HepG2 (cell line): ENCODE results near the gene SLC18A2. TPM values are rescaled to one million over a fixed set of nuclear protein-coding genes. Genes with fewer than 3 reads are reported as not detected.

Source experiments
- ATAC-seq: fragments of 200-7000 bp; cut with Tn5 transposase; 3 replicates; pipeline ENCODE4 v1.9.1; 2020; ENCODE audit warnings: mild to moderate bottlenecking, moderate library complexity
- BruUV-seq: library from RNA; stranded (reverse); fragments of 400-500 nt; replicated peaks from 2 replicates; lab custom pipeline; 2021; lab: Mats Ljungman, UMichigan
- CTCF ChIA-PET: fragments of 300-600 bp; formaldehyde crosslinking; extraction: SDS; loops from one replicate; lab custom pipeline; 2021; ENCODE audit warnings: low total read pairs, inconsistent platforms, low intra/inter-chr PET ratio; lab: Yijun Ruan, JAX
- POLR2A ChIA-PET: fragments of 350-600 bp; sonication (Branson Sonifier 250); formaldehyde crosslinking; loops from one replicate; lab custom pipeline; 2020; ENCODE audit warnings: antibody characterized with exemption, inconsistent platforms; lab: Yijun Ruan, JAX
- DNase-seq: peaks from one replicate; pipeline ENCODE4 v3.0.0-alpha.2; 2015; ENCODE audit warnings: low spot score
- FAIRE-seq: peaks from 3 replicates; lab custom pipeline; 2011; peaks lifted over from hg19 to GRCh38; lab: Jason Lieb, UNC
- H2AFZ ChIP-seq: one replicate; pipeline ENCODE4 v1.6.1; 2011; ENCODE audit warnings: low read length, inconsistent platforms
- H3K27ac ChIP-seq: fragments of 300-600 bp; 3 replicates; pipeline ENCODE4 v1.8.0; 2011; ENCODE audit warnings: mixed run types, mild to moderate bottlenecking, mixed read lengths, low read length, inconsistent platforms; ENCODE audit not compliant: insufficient read depth; ENCODE audit errors: extremely low read length
- H3K27me3 ChIP-seq, 2 experiments: fragments of 200-600 bp in 1 of 2; 2 replicates in 1 of 2; 3 replicates in 1 of 2; pipeline versions ENCODE4 v1.6.0 to v1.8.0; 2011; ENCODE audit warnings: low read length in 2 of 2, mild to moderate bottlenecking in 2 of 2, moderate library complexity in 2 of 2, inconsistent platforms in 1 of 2; ENCODE audit not compliant: insufficient read depth in 2 of 2, control insufficient read depth in 1 of 2
- H3K36me3 ChIP-seq, 2 experiments: fragments of 200-600 bp in 1 of 2; replicated peaks in 1 of 2; 2 replicates in 1 of 2; 3 replicates in 1 of 2; pipeline versions ENCODE4 v1.5.1 to v1.8.0; 2011; ENCODE audit warnings: low read length in 2 of 2, inconsistent platforms in 1 of 2; ENCODE audit not compliant: insufficient read depth in 2 of 2, control insufficient read depth in 1 of 2
- H3K4me1 ChIP-seq: 2 replicates; pipeline ENCODE4 v1.5.1; 2012; ENCODE audit warnings: low read length, inconsistent platforms; ENCODE audit not compliant: insufficient read depth
- H3K4me2 ChIP-seq: 2 replicates; pipeline ENCODE4 v1.6.0; 2011; ENCODE audit warnings: low read depth, low read length, inconsistent platforms
- H3K4me3 ChIP-seq, 3 experiments: fragments of 200-600 bp in 1 of 3; sonication (generic), shearing (Covaris generic) in 1 of 3; replicated peaks in 1 of 3; 2 replicates each; pipeline ENCODE4 v1.5.1; 2011 to 2016; ENCODE audit warnings: low read length in 3 of 3, inconsistent platforms in 2 of 3, low read depth in 2 of 3, mild to moderate bottlenecking in 2 of 3, control low read depth in 1 of 3, mixed read lengths in 1 of 3; ENCODE audit not compliant: insufficient read depth in 1 of 3
- H3K79me2 ChIP-seq: one replicate; pipeline ENCODE4 v1.6.1; 2011; ENCODE audit warnings: low read length, inconsistent platforms; ENCODE audit not compliant: insufficient read depth
- H3K9ac ChIP-seq: 2 replicates; pipeline ENCODE4 v1.6.0; 2011; ENCODE audit warnings: mild to moderate bottlenecking, low read depth, low read length, inconsistent platforms; ENCODE audit not compliant: insufficient read depth
- H3K9me3 ChIP-seq: 2 replicates; pipeline ENCODE4 v1.5.1; 2012; ENCODE audit warnings: mild to moderate bottlenecking, low read length
- H4K20me1 ChIP-seq: 2 replicates; pipeline ENCODE4 v1.6.0; 2011; ENCODE audit warnings: inconsistent platforms, mild to moderate bottlenecking, low read length, moderate library complexity; ENCODE audit not compliant: insufficient read depth
- ARID2 ChIP-seq: sonication (generic); formaldehyde crosslinking; IDR thresholded peaks from 2 replicates; pipeline ENCODE4 v1.8.1; 2022; ENCODE audit warnings: mild to moderate bottlenecking, missing genetic modification reagents, borderline replicate concordance
- DNMT1 ChIP-seq: sonication (generic); formaldehyde crosslinking; IDR thresholded peaks from 2 replicates; pipeline ENCODE4 v1.5.1; 2020; ENCODE audit warnings: mild to moderate bottlenecking, missing genetic modification reagents
- GABPB1 ChIP-seq: IDR thresholded peaks from 2 replicates; pipeline ENCODE4 v1.6.1; 2016; ENCODE audit warnings: mild to moderate bottlenecking, missing genetic modification reagents, moderate library complexity, missing compliant biosample characterization
- PCBP2 ChIP-seq: fragments of 200-400 bp; formaldehyde crosslinking; optimal IDR thresholded peaks from 2 replicates; pipeline ENCODE3; 2018; ENCODE audit warnings: low read length, low read depth; ENCODE audit not compliant: poor library complexity, severe bottlenecking
- RXRA ChIP-seq: sonication (generic); formaldehyde crosslinking; IDR thresholded peaks from 2 replicates; pipeline ENCODE4 v1.5.1; 2020; ENCODE audit warnings: missing genetic modification reagents
- SCMH1 ChIP-seq: sonication (generic); formaldehyde crosslinking; IDR thresholded peaks from 2 replicates; pipeline ENCODE4 v1.9.0; 2021; ENCODE audit warnings: missing genetic modification reagents, mild to moderate bottlenecking, borderline replicate concordance
- THAP11 ChIP-seq: IDR thresholded peaks from 2 replicates; pipeline ENCODE4 v1.6.1; 2016; ENCODE audit warnings: missing biosample characterization, missing genetic modification reagents
- ZNF121 ChIP-seq: sonication (generic); formaldehyde crosslinking; IDR thresholded peaks from 2 replicates; pipeline ENCODE4 v1.5.0; 2020; ENCODE audit warnings: mild to moderate bottlenecking, missing genetic modification reagents
- ZNF354B ChIP-seq: sonication (generic); formaldehyde crosslinking; IDR thresholded peaks from 2 replicates; pipeline ENCODE4 v1.8.0; 2022; ENCODE audit warnings: mild to moderate bottlenecking, missing genetic modification reagents
- ZNF432 ChIP-seq: sonication (generic); formaldehyde crosslinking; IDR thresholded peaks from 2 replicates; pipeline ENCODE4 v1.5.0; 2020; ENCODE audit warnings: missing genetic modification reagents, mild to moderate bottlenecking, borderline replicate concordance
- ZNF468 ChIP-seq: sonication (generic); formaldehyde crosslinking; IDR thresholded peaks from 2 replicates; pipeline ENCODE4 v1.8.0; 2022; ENCODE audit warnings: mild to moderate bottlenecking, moderate library complexity, missing genetic modification reagents
- ZNF670 ChIP-seq: sonication (generic); formaldehyde crosslinking; IDR thresholded peaks from 2 replicates; pipeline ENCODE4 v1.8.0; 2022; ENCODE audit warnings: mild to moderate bottlenecking, missing genetic modification reagents, borderline replicate concordance
- WGBS: methylation state at CpG from one replicate; pipeline ENCODE4 v1.1.6; 2017; ENCODE audit warnings: low lambda C conversion rate; 5-methylcytosine and 5-hydroxymethylcytosine counted together
- in situ Hi-C: cut with HindIII; loops from 2 replicates; pipeline ENCODE4 v1.10.0; 2017; ENCODE audit warnings: low pct_unique_long_range_greater_than_20kb; ENCODE audit not compliant: extremely low pct_ligation_motif_present
- intact Hi-C: fragments of 100-400 bp; cut with micrococcal nuclease; formaldehyde crosslinking; loops from one replicate; pipeline ENCODE4 v1.10.0; 2022; ENCODE audit not compliant: unreplicated experiment
- polyA plus RNA-seq, 8 experiments: library from polyadenylated mRNA; depleted of rRNA in 3 of 8; stranded (reverse) in 7 of 8; unstranded in 1 of 8; fragments of >200 nt; fragmentation: Illumina TruSeq in 4 of 8; extraction: Trizol in 4 of 8; gene quantifications; 2 replicates each; pipeline versions ENCODE4 v1.2.1 to v1.2.3, GENCODE V29; 2011 to 2016; ENCODE audit warnings: low read depth in 4 of 8, missing spikeins in 1 of 8, mixed read lengths in 1 of 8; ENCODE audit not compliant: insufficient read depth in 1 of 8
- total RNA-seq, 5 experiments: library from RNA; depleted of rRNA; stranded (reverse); fragments of >200 nt; fragmentation: Illumina TruSeq; extraction: Trizol; gene quantifications; 2 replicates each; pipeline ENCODE4 v1.2.3, GENCODE V29; 2016; ENCODE audit warnings: low read depth in 1 of 5
- TF ChIP-seq, protein P1 (sequence below): sonication (generic); formaldehyde crosslinking; IDR thresholded peaks from 2 replicates; pipeline ENCODE4 v1.5.0; 2020; ENCODE audit warnings: missing genetic modification reagents
- TF ChIP-seq, protein P2 (sequence below): sonication (generic); formaldehyde crosslinking; IDR thresholded peaks from 2 replicates; pipeline ENCODE4 v1.4.0; 2020; ENCODE audit warnings: mild to moderate bottlenecking, missing genetic modification reagents, borderline replicate concordance
- TF ChIP-seq, protein P3 (sequence below): sonication (generic); formaldehyde crosslinking; IDR thresholded peaks from 2 replicates; pipeline ENCODE4 v1.4.0; 2020; ENCODE audit warnings: mild to moderate bottlenecking, low read depth, missing genetic modification reagents
- TF ChIP-seq, protein P4 (sequence below): fragments of 450-650 bp; IDR thresholded peaks from 2 replicates; pipeline ENCODE4 v1.6.1; 2017
- TF ChIP-seq, protein P5 (sequence below): sonication (generic); formaldehyde crosslinking; IDR thresholded peaks from 2 replicates; pipeline ENCODE4 v1.8.0; 2022; ENCODE audit warnings: low read depth, missing genetic modification reagents

Gene SLC18A2
- total and polyA plus RNA-seq, 2 of the 13 experiments (the other 11 are each of a cell fraction or from before 2014, with no cell fraction given): not detected

DNA sequence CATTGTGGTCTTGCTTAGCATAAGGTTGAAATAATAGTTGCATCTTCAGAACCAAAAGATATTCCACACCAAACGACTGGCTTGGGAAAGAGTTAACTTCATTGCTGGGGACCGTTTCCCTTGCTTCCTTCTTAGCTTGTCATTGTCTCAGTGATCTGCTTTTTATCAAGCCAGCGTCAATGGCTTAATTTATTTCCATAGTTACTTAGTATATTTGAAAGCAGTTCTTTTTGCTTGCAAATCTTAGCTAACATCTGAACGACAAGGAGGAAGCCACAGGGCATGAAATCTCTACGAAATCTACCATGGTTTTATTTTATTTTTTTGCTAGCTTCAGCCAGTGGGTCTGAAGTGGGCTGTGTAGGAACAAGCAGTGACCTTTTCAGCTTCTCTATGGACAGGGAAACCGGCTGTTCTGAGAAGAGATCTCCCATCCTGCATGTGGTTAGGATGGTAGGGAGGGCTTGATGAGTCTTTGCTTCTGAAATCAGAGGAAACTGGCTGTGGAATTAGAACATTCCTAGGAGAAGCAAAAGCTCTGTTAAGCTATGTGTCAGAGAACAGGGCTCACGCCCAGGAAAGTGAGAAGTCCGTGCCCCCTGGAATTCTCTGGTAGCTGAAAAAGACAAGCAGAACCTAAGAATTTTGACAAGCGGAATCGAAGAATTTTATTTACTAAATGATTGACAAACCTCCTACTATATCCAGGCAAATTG lies 8.0 kb downstream of the SLC18A2 start:
- no TSS peak for BruUV-seq
- in situ Hi-C loops: no loop called here
- Histone ChIP-seq H3K79me2 (no peaks in the 10 kb centered on the region), H3K4me1 (peaks cover 4% of the 10 kb centered on the region; the same call in 1 of the 2 replicates), H4K20me1 (no peaks in the 10 kb centered on the region), H3K27ac (no peak overlapping the region), H3K4me2 (no peak overlapping the region), H3K9ac (no peak overlapping the region), H3K36me3 (no peaks in the 10 kb centered on the region), H3K27me3 (peaks cover 5 to 50% of the 10 kb centered on the region in 2 experiments), H3K4me3 (no peak overlapping the region), H3K9me3 (no peaks in the 10 kb centered on the region), H2AFZ (no peak overlapping the region)
- WGBS: 27% methylated on average over 10 of the region's 10 CpGs
- CTCF ChIA-PET: no interaction called here
- DNase-seq: no peak
- TF ChIP-seq, protein P1, sequence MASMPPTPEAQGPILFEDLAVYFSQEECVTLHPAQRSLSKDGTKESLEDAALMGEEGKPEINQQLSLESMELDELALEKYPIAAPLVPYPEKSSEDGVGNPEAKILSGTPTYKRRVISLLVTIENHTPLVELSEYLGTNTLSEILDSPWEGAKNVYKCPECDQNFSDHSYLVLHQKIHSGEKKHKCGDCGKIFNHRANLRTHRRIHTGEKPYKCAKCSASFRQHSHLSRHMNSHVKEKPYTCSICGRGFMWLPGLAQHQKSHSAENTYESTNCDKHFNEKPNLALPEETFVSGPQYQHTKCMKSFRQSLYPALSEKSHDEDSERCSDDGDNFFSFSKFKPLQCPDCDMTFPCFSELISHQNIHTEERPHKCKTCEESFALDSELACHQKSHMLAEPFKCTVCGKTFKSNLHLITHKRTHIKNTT: no peak
- TF ChIP-seq ZNF354B: no peak
- TF ChIP-seq GABPB1 (CRISPR knock-in tag): no peak
- no peak for TF ChIP-seq THAP11
- TF ChIP-seq, protein P2, sequence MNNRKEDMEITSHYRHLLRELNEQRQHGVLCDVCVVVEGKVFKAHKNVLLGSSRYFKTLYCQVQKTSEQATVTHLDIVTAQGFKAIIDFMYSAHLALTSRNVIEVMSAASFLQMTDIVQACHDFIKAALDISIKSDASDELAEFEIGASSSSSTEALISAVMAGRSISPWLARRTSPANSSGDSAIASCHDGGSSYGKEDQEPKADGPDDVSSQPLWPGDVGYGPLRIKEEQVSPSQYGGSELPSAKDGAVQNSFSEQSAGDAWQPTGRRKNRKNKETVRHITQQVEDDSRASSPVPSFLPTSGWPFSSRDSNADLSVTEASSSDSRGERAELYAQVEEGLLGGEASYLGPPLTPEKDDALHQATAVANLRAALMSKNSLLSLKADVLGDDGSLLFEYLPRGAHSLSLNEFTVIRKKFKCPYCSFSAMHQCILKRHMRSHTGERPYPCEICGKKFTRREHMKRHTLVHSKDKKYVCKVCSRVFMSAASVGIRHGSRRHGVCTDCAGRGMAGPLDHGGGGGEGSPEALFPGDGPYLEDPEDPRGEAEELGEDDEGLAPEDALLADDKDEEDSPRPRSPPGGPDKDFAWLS (CRISPR knock-in tag): no peak
- TF ChIP-seq DNMT1: no peak
- no peak for TF ChIP-seq SCMH1 (CRISPR knock-in tag)
- TF ChIP-seq, protein P3, sequence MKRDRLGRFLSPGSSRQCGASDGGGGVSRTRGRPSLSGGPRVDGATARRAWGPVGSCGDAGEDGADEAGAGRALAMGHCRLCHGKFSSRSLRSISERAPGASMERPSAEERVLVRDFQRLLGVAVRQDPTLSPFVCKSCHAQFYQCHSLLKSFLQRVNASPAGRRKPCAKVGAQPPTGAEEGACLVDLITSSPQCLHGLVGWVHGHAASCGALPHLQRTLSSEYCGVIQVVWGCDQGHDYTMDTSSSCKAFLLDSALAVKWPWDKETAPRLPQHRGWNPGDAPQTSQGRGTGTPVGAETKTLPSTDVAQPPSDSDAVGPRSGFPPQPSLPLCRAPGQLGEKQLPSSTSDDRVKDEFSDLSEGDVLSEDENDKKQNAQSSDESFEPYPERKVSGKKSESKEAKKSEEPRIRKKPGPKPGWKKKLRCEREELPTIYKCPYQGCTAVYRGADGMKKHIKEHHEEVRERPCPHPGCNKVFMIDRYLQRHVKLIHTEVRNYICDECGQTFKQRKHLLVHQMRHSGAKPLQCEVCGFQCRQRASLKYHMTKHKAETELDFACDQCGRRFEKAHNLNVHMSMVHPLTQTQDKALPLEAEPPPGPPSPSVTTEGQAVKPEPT (CRISPR knock-in tag): no peak
- no peak for TF ChIP-seq ZNF121 (CRISPR knock-in tag)
- no peak for TF ChIP-seq ARID2 (CRISPR knock-in tag)
- no peak for TF ChIP-seq ZNF670 (CRISPR knock-in tag)
- TF ChIP-seq, protein P4, sequence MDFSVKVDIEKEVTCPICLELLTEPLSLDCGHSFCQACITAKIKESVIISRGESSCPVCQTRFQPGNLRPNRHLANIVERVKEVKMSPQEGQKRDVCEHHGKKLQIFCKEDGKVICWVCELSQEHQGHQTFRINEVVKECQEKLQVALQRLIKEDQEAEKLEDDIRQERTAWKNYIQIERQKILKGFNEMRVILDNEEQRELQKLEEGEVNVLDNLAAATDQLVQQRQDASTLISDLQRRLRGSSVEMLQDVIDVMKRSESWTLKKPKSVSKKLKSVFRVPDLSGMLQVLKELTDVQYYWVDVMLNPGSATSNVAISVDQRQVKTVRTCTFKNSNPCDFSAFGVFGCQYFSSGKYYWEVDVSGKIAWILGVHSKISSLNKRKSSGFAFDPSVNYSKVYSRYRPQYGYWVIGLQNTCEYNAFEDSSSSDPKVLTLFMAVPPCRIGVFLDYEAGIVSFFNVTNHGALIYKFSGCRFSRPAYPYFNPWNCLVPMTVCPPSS: no peak
- TF ChIP-seq, protein P5, sequence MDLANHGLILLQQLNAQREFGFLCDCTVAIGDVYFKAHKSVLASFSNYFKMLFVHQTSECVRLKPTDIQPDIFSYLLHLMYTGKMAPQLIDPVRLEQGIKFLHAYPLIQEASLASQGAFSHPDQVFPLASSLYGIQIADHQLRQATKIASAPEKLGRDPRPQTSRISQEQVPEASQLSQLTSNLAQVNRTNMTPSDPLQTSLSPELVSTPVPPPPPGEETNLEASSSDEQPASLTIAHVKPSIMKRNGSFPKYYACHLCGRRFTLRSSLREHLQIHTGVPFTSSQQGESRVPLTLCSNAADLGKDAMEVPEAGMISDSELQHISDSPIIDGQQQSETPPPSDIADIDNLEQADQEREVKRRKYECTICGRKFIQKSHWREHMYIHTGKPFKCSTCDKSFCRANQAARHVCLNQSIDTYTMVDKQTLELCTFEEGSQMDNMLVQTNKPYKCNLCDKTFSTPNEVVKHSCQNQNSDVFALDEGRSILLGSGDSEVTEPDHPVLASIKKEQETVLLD (CRISPR knock-in tag): no peak
- no peak for TF ChIP-seq ZNF468 (CRISPR knock-in tag)
- TF ChIP-seq ZNF432: no peak
- no peak for TF ChIP-seq PCBP2
- no peak for TF ChIP-seq RXRA
- FAIRE-seq: no peak
- POLR2A ChIA-PET: no interaction called here
- no peak for ATAC-seq
- intact Hi-C loops: no loop called here
